Smooth muscle cell of the brain vasculature (primary cell): ENCODE results near the gene MAP3K9.

Experiments used
- DNase-seq: peaks from one replicate; pipeline ENCODE4 v3.0.0-alpha.2; 2012; ENCODE audit warnings: low read depth, low spot score

Gene MAP3K9

DNA sequence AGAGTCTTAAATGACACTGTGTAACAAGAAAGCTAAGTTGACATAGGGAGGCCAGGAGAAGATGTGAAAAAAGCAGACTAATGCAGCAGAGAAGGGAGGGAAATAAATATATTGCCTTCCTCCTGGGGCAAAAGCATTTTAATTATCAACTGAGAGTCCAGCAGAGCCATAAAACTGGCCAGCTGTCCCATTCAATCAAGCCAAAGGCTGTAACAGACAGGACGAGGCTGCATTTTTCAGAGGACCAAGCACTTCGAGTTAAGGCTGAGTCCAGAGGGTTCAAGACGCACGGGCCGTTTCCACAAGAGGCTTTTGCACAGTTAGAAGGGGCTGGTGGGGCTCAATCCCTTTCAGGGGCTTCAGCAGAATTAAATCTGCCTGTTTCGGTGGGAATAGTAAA is 20.4 kb downstream of the MAP3K9 start:
- DNase-seq, result no peak

DNA sequence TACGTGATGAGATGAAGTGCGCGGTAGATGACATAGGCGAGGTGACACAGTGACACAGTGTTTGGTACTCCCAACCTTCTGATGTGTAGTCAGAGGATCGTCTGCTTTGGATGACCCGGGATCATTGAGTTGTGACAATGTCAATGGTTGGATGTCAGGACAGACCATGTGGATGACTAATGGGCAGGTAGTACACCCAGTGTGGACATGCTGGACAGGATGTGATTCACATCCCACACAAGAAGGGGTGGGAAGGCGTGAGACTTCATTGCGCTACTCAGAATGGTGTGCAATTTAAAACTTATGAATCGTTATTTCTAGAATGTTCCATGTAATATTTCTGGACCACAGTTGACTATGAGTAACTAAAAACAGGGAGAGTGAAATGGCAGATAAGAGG is 23.8 kb downstream of the MAP3K9 start:
- DNase-seq, result no peak

DNA sequence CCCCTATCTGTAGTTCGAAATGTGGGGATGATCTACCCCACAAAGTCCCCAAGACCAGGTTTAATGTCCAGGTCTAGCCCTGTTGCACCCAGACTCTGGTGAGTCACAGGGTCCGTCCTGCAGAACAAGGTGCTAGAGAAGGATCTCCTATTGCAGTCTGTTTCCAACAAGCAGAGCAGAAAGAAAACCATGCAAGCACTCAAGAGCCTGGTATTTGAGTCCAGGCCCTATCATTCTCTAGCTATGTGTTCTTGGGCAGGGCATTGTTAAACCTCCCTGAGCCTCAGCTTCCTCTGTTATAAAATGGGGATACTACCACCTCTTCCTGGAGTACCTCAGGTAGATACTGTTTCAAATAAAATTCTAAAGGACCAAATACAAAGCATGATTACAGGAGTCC is 24.4 kb downstream of the MAP3K9 start:
- DNase-seq, result no peak

DNA sequence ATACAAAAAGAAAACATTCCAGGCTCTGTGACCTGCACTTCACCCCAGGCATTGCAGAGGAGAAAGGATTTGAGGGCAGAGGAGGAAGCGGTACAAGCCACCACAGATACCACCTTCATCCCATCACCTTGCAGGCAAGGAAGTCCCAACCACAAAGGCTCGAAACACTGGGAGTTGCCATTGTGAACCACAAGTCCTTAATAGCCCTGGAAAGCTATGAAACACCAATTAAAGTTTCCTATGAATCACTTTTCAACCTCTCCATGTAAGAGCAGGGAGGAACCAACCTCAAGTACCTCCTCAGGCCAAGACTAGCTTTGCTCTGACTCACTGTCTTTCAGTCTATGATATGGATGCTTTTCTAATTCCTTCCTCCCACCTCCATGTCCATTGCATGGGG is 27.0 kb downstream of the MAP3K9 start:
- no peak for DNase-seq

DNA sequence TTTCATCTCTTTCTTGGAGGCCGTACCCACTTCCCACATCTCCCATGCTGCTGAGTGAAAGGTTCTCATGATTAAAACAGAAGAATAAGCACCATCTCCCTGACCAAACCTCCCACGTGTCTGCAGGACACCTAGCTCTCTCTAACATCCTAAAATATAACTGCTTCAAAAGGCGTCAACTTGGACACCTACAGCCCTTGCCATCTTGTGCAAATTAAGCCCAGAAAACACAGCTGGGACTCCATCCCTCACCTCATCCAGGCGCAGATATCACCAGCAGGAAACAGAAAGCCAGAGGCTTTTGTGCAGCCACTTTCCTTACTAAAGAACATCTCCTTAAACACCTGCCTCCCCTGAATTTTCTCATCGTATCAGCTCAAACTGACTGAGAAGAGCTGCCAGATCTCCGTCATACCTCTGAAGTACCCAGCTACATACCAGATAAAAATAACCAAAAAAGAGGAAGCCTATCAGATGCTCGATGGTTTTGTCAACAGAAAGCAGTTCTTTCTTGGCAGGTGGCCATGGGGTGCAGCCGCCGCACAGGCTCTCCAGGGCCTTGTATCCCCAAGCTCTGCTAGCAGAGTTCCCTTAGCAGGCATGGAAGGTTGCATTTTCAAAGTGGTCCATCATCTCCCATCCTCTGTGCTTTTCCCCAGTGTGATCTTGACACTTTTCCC is 28.8 kb downstream of the MAP3K9 start:
- no peak for DNase-seq

DNA sequence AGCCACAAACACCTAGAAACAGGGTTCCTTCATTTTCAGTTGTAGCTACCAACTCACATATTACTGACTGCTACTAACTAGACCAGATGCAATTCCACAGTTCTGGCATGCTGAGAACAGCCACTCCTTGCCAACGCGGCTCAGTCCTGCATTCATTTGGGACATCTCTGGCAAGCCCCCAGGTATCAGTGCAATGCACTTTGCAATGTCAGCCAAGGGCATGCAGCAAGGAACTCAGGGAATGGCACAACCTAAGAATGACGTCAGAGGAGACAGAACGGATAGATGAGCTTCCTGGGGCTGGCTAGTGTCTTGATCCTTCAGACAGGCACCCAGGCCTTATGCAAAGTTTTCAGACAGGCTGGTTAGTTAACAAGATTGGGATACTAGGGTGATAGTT is 29.6 kb downstream of the MAP3K9 start:
- no peak for DNase-seq

DNA sequence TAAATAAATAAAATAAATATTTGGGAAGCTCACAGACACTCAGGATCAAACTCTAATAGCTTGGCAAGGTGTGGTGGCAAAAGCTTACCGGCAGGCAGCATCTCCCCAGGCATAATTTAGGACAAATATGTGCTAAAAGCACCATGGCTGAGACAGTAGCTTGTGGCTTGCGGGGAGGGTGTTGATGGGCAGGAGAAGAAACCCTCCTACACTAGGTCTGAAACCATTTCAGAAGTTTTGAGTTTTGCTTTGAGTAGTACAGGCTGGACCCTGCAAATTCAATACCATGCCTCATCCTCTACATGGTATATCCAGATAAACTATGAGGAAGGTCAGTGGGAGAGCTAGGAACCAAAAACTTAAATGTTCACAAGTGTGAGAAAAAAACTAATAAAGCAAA is 33.1 kb downstream of the MAP3K9 start:
- no peak for DNase-seq

DNA sequence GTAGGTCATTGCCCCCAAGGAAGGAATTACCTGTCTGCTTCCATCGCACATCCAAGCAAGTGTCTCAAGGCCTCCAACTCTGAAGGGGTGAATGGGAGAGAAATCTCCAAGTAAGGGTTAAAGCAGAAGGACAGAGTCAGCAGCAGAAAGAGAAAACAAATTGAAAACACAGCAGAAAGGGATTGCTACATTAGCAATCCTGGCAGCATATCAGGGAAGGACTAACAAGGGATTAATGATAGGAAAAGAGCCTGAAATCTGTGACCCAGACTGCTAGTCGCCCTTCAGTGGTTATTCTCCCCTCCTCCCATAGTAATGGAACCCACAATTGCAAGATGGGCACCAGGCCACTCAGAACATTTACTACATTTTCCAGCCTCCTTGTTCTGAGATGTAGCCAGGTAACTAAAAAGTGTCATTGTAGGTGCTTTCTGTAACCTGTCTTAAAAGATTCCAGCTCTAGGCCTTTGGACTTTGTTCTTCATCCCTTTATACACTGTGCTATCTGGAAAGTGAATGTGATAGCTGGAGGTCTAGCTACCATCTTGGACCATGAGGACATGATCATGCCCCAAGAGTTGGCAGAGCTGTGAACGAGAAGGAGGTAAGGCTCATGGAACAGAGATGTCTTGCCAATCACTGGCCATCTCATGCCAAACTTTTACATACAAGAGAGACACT is 36.0 kb downstream of the MAP3K9 start:
- no peak for DNase-seq

DNA sequence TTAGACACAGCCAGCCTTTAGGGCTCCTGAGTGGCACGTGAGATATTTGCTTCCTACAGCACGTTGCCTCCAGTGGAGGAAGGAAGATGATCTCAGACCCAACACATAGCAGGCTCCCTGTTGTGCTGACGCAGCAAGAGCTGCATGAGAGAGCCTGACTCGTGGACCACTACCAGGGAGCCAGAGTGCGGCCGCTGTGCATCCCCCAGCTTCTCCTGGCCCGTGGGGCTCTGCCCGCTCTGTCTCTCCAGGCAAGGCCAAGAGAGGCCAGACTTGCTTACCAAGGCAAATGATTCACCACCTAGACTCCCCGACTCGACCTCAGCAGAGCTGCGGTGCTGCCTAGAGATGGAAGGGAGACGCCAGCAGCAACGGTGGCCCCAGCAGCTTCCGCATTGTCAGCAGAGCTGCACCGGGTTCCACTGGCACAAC is 37.5 kb downstream of the MAP3K9 start:
- peak; percentile 21 for DNase-seq

DNA sequence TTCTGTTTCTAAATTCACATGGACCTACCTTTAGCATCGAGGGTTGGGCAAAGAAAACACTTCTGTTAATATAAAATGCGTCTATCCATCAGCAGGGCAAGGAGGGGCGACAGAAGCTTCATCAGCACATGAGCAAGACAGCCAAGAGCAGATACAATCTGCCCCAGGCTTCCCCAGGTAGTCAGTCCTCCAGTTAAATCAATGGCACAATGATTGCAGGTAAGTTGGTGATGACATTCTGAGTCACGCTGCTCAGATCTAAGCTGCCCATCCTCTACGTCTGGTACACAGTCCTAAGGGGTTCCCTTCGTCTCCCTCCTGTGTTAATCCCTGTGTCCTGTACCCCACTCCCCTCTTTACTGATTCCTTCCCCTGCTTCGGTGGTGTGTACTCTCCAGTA is 38.8 kb downstream of the MAP3K9 start:
- no peak for DNase-seq

DNA sequence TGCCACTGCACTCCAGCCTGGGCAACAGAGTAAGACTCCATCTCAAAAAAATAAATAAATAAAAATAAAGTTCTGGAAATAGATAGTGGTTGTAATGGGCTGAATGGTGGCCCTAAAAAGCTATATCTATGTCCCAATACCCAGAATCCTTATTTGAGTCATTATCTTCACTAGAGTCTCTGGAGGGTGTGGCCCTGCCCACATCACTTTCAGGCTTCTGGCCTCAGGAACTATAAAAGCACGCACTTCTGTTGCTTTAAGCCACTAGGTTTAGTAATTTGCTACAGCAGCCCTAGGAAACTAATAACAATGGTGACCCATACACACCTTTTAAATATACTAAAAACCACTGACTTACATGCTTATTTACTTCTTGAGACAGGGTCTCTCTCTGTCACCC is 49.9 kb downstream of the MAP3K9 start:
- no peak for DNase-seq

DNA sequence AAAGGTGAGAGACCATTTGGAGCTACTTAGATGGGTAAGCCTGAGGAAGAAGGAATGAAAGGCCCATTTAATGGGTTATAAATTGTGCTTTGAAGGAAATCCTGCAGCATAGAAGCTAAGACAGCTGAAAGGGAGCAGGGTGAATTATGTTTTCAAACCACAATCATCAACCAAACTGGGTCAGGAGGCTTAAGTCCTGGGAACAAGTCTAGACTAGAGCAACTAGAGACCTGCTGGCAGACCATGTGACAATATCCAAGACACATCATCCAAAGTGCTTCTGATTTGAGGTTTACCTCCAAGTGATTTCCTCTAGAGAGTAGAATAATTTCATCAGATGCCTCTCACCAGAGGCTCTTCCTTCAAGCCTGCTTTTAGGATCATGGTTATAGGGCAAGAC is 53.7 kb downstream of the MAP3K9 start:
- DNase-seq, result no peak

DNA sequence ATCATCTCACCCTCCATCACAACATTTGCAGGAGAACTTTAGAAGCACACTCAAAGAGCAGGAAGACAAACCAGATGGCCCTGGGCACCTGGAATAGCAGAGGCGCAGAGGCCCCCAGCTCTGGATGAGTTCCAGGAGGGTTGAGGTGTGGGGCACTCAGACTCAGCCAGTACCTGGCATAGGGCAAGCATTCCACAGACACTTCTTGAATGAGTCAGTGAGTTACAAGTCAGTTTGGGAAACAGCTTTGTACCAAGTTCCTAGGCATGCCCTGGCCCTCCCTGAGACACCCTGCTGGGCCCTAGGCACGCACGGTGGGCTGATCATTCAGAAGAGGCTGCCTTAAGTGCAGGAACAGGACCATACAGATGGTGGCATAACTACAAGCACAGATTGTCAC is 54.3 kb downstream of the MAP3K9 start:
- no peak for DNase-seq

DNA sequence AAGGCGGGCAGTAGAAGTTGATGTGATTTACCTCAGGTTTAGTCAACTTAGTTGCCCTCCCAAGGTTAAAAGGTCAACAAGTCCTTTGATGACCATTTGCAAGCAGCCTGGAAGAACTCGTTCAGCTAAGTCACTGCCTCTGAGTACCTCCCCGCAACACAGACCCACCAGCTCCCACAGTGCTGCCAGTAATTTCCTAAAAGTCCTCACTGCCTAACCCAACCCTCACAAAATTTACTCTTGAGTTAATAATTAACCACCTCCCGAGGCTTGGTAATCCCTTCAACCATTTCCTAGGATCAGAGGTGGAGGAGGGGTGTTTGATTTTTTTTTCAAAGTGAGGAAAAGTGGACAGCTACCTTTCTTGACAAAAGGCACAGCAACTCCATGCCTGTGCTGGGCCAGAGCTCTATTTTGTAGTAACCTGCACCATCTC is 55.8 kb downstream of the MAP3K9 start:
- DNase-seq, result no peak

DNA sequence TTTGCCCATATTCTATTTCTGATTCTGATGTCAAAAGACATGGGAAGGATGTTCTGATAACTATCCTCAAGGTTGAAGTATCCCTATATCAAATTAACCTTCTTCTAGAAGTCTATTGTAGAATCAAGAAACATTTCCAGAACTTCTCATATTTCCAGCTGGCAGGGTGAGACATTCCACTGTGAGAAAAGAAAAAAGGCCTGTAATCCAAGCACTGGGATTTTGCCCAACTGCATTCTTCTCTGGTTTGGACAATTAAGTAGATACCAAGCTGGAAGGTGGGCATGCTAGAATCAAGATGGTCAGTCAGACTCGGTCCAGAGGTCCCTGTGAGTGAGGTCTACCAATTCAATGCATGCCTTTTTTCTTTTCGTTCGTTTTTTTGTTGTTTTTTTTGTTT is 60.9 kb downstream of the MAP3K9 start:
- no peak for DNase-seq

DNA sequence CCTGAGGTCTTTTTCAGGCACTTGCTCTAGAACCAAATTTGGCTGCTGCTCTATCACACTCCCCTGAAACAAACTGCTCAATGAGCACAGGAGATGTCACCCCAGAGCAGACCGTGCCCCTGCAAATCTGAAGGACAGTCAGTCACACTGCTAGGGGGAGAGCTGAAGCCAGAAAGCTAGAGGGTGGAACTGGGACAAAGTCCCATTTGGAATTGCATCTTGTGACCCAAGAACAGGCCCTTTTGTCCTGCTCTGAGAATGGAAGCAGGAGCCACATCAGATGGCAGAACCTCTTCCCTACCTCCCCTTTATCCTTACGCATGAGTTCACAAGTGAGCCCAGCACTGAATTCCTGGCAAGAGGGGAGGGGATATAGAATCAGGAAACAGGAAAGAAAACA is 64.7 kb downstream of the MAP3K9 start:
- no peak for DNase-seq

DNA sequence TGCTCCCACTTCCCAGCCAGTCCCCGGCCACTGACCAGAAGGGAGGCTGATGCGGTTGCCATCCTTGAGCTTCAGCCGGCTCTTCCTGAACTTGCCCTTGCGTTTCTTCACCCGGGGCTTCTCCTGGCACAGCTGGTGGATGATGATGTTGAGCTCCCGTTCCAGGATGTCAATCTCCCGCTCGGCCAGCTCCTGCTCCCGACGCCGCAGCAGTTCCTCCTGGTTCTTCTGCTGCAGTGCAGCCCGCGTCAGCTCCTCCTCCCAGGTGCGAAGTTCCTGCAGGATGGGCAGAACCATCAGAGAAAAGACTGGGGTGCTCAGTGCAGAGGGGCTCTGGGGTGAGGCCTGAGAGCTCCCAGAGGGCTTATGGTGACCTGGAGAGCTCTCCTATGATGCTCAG is 67.0 kb downstream of the MAP3K9 start:
- DNase-seq, result no peak

DNA sequence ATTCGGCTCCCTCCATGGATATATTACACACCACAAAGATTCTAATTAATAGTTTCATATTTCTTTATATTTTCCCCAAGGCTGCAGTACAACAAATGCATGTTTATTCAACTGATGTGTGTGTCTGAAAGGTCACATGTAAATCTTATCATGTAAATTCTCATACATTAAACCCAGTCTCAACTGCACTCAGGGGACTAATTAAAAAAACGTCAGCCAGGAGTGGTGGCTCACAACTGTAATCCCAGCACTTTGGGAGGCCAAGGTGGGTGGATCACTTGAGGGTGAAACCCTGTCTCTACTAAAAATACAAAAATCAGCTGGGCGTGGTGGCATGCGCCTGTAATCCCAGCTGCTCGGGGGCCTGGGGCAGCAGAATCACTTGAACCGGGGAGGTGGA is 67.8 kb downstream of the MAP3K9 start:
- DNase-seq, result no peak

DNA sequence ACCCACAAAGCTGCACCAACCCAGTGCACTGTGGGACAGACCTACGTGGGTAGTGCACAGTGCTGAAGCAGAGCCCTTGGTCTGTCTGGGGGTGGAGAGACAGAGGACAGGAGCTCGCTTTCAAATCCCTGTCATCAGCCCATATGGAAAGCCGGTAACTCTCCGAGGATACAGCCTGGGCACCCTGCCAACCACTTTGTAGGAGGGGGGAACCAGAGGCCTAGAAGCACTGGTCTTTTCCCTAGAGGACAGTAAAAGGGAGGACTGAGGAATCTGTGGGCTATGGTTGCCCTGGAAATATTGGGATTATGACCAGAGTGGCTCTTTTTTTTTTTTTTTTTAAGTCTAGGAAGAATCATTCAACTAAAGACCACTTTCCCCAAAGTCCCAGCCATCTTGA is 74.3 kb downstream of the MAP3K9 start:
- no peak for DNase-seq

DNA sequence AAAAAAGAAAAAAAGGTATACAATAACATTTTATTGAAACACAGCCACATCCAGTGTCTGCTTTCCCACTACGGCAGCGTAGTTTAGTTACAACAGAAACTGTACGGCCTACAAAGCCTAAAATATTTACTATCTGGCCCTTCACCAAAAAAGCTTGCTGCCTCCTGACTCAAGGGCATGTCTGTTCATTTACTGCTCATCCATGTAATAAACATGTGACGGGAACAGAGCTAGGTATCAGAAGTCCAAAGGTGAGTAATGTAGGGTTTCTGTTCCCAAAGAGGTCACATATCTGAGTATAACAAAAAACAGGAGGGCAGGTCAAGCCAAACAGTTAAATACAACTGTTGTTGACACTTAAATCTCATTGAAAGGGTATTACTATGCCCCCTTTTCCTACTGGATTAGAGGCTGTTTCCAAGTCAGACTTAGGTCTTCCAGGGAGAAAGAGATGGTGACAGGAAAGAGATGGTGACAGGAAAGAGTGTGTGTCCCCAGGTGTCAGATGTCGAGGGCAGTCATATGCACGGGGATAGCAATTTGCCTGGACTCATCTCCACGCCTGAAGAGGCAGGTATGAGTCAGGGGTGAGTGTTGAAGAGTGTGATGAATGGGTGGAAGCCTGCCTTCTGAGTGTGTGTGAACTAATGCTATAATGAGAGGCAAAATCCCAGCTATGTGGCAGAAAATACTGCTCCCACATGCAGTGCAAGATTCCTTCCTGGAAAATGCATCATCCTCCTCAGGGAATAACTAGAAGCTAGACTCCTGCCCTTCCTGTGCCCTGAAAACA is 77.7 kb downstream of the MAP3K9 start:
- no peak for DNase-seq

DNA sequence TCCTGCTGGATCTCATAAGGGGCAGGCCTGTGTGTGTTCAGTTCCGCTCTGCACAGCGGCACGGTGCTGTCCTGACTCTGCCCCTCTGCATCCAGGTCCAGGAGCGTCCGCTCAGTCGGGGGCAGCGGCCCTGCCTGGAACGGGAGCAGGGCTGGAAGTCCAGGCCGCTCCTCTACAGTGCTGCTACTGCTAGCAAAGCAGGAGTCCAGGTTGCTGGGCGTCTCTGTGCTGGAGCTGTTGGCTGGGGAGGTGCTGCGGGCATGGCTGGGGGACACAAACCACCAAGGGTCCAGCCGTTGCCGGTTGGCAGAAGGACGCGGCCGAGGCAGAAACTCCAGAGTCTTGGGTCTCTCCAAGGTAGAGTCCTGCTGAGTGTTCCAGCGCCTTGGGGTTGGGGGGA is 78.9 kb downstream of the MAP3K9 start:
- no peak for DNase-seq

DNA sequence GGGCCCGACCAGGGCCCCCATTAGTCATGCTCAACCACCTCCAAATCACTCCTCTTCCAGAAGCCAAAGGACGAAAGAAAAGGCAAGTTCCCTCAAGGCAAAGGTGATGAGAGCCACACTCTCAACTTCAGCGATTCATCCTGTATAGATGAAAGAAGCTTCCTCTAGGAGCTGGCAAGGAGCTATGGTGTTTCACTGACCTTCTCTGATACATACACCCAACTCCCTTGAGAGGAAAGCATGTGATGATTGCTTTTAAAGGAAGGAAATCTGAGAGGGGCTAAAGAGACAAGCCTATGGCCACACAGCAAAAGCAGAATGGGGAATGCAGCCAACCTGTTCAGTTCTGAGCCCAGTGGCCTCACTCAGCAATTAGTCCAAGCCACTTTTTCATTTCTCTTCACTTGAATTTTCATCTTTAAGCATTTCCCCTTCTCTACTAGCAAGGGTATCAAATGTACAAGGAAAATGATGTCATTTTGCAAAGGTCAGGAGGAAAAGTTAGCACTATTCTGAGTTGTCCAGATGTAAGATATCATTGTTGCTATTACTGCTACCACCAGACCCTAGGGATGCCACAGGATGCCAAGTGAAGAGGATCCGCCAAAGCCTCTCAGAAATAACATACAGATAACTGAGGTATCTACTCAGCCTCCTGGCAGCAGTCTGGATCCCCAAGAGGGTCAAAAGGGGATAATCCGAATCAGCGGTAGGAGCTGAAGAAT is 82.5 kb downstream of the MAP3K9 start:
- DNase-seq, result no peak
